Esophagus muscularis mucosa (tissue), 4 donors: ENCODE data around the gene POLR3K. TPM values are rescaled to one million over a fixed set of nuclear protein-coding genes. Genes with fewer than 3 reads are reported as not detected.

Experiments
- DNase-seq: peaks from one replicate; pipeline ENCODE4 v3.0.0-alpha.2; 2017; ENCODE audit errors: extremely low spot score
- H3K27ac ChIP-seq, 4 donors: fragments of 200-600 bp; sonication (generic); replicated peaks in 1 of 4; 1 replicate in 3 of 4; 2 replicates in 1 of 4; pipeline ENCODE4 v1.5.1; 2016 to 2019; ENCODE audit warnings: mild to moderate bottlenecking in 1 of 4
- H3K27me3 ChIP-seq, 4 donors: fragments of 200-600 bp; sonication (generic); one replicate each; pipeline versions ENCODE4 v1.5.1 to v1.6.0; 2016 to 2019
- H3K36me3 ChIP-seq, 4 donors: fragments of 200-600 bp; sonication (generic); one replicate each; pipeline ENCODE4 v1.5.1; 2016 to 2019
- H3K4me1 ChIP-seq, 4 donors: fragments of 200-600 bp; sonication (generic); one replicate each; pipeline ENCODE4 v1.5.1; 2016 to 2019
- H3K4me3 ChIP-seq, 4 donors: fragments of 200-600 bp; sonication (generic); 1 replicate in 2 of 4; 2 replicates in 2 of 4; pipeline ENCODE4 v1.5.1; 2016 to 2019; ENCODE audit warnings: mild to moderate bottlenecking in 4 of 4, moderate library complexity in 1 of 4
- H3K9me3 ChIP-seq, 4 donors: fragments of 200-600 bp; sonication (generic); 1 replicate in 3 of 4; 2 replicates in 1 of 4; pipeline ENCODE4 v1.5.1; 2016 to 2019
- EP300 ChIP-seq: sonication (generic); formaldehyde crosslinking; IDR thresholded peaks from one replicate; pipeline ENCODE4 v1.6.1; 2017; ENCODE audit warnings: antibody characterized with exemption
- POLR2A ChIP-seq: fragments of 450-650 bp; IDR thresholded peaks from one replicate; pipeline ENCODE4 v1.6.1; 2017; ENCODE audit warnings: antibody characterized with exemption, moderate library complexity, mild to moderate bottlenecking, low read depth
- POLR2AphosphoS5 ChIP-seq, 2 donors: sonication (generic); formaldehyde crosslinking; IDR thresholded peaks; one replicate each; pipeline ENCODE4 v1.6.1; 2017; ENCODE audit warnings: antibody characterized with exemption in 2 of 2
- WGBS: methylation state at CpG from one replicate; pipeline ENCODE4 v1.1.5; 2018; 5-methylcytosine and 5-hydroxymethylcytosine counted together
- intact Hi-C: fragments of 100-400 bp; cut with DNase I; formaldehyde crosslinking; loops from one replicate; pipeline ENCODE4 v1.15.1; 2023
- total RNA-seq, 4 donors: library from RNA; depleted of rRNA; stranded (reverse); fragments of >200 nt; gene quantifications; one replicate each; pipeline versions ENCODE4 v1.1.0 to v1.2.1, GENCODE V29; 2016
- TF ChIP-seq, protein P1 (sequence below), 3 experiments: fragments of 200-600 bp in 2 of 3; fragments of 450-650 bp in 1 of 3; sonication (generic) in 2 of 3; IDR thresholded peaks; one replicate each; pipeline ENCODE4 v1.5.1; 2017 to 2019; ENCODE audit warnings: antibody characterized with exemption in 3 of 3, mild to moderate bottlenecking in 2 of 3, moderate library complexity in 1 of 3

Gene POLR3K
- total RNA-seq, 4 donors from 2014 or later = 3.3 to 3.8 (median 3.7) TPM

DNA sequence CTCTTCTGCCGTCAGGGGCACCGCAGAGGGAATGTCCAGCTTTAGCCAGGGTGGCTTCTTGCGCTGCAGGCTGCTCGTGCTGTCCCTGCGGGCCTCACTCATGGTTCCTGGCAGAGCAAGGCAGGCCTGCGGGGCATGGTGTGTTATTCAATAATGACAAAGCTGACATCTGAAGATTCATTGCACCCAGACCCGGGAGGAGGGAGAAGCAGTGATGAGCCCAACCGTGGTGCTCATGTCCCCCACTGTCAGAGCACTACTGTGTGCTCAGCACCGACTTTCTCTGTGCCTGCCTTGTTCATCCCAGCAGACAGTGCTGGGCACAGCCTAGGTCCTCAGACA lies 11.5 kb upstream of the POLR3K start:
- peaks cover 34 to 54% (median 51%) of the 10 kb centered on the region in 4 donors for H3K36me3 ChIP-seq
- no peak for DNase-seq
- WGBS = 48% methylated on average over 3 of the region's 9 CpGs
- intact Hi-C loops = loop anchor here (1.0 kb wide), 1 partner anchor 32 kb away; no protein-coding TSS in a partner anchor
- TF ChIP-seq, protein P1, sequence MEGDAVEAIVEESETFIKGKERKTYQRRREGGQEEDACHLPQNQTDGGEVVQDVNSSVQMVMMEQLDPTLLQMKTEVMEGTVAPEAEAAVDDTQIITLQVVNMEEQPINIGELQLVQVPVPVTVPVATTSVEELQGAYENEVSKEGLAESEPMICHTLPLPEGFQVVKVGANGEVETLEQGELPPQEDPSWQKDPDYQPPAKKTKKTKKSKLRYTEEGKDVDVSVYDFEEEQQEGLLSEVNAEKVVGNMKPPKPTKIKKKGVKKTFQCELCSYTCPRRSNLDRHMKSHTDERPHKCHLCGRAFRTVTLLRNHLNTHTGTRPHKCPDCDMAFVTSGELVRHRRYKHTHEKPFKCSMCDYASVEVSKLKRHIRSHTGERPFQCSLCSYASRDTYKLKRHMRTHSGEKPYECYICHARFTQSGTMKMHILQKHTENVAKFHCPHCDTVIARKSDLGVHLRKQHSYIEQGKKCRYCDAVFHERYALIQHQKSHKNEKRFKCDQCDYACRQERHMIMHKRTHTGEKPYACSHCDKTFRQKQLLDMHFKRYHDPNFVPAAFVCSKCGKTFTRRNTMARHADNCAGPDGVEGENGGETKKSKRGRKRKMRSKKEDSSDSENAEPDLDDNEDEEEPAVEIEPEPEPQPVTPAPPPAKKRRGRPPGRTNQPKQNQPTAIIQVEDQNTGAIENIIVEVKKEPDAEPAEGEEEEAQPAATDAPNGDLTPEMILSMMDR (IDR thresholded peaks at IDR 0.05) = no peak
- TF ChIP-seq POLR2AphosphoS5 (IDR thresholded peaks at IDR 0.05) (no peak), POLR2A (no peak), EP300 (no peak)
- H3K4me1 ChIP-seq = peaks cover 43 to 52% (median 47%) of the 10 kb centered on the region in 4 donors
- no peak overlapping the region for H3K4me3 ChIP-seq
- no peaks in the 10 kb centered on the region for H3K9me3 ChIP-seq
- H3K27me3 ChIP-seq = no peaks in the 10 kb centered on the region
- H3K27ac ChIP-seq = no peak overlapping the region

DNA sequence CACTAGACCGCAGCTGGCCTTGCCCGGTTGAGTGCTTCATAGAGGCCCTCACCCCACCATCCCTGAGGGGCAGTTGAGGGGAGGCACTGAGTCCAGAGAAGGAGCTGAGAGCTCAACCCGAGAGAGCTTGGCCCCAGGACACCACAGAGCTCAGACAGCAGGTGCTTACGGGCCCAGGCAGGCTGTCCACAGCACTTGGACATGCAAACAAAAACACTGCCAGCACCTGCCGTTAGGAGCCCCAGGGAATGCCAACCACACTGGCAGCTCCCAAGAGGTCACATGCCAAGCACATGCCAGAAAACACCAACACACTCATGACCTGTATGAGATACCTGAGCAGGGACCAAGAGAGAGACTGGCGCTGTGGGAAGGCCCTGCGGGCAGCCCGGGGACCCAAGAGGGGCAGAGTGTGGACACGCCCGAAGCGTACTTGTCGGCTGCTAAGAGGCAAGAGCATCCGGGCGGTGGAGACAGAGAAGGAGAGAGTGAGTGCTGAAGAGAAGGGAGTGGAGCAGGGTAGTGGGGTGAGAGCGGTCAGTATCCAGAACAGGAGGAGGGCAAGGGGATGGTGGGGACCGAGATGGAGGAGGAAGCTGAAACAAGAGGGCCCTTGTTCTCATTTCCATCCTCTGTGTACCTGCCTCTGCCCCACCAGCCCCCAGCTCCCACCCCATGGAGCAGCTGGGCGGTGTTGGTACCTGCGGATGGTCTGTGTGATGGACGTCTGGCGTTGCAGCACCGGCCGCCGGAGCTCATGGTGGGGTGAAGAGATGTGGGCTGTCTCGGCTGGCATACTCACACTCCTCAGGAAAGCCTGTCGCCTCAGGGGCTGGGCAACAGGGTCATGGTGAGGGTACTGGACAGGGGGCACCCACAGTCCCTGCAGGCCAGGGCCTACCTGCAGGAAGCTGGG lies 10.8 kb upstream of the POLR3K start:
- H3K27ac ChIP-seq = no peak overlapping the region
- 95% methylated on average over 20 of the region's 25 CpGs for WGBS
- H3K4me3 ChIP-seq = no peak overlapping the region
- DNase-seq = no peak
- no peaks in the 10 kb centered on the region for H3K9me3 ChIP-seq
- no peak for TF ChIP-seq EP300
- TF ChIP-seq, protein P1 (IDR thresholded peaks at IDR 0.05) = no peak
- no peak for TF ChIP-seq POLR2AphosphoS5 (IDR thresholded peaks at IDR 0.05)
- no peaks in the 10 kb centered on the region for H3K27me3 ChIP-seq
- peaks cover 37 to 45% (median 41%) of the 10 kb centered on the region in 4 donors for H3K4me1 ChIP-seq
- H3K36me3 ChIP-seq = peaks cover 40 to 61% (median 57%) of the 10 kb centered on the region in 4 donors
- intact Hi-C loops = no loop called here

DNA sequence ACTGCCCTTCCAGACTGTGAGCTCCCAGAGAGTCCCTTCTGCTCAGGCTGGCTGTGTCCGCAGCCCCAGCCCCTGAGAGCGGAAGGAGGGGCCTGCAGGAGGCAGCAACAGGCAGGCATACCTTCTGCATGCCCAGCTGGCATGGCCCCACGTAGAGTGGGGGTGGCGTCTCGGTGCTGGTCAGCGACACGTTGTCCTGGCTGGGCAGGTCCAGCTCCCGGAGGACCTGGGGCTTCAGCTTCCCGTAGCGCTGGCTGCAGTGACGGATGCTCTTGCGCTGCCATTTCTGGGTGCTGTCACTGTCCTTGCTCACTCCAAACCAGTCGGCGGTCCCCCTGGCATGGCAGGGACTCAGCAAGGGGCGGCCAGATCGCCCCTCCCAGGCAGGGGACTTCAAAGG lies 10.1 kb upstream of the POLR3K start:
- no peaks in the 10 kb centered on the region for H3K9me3 ChIP-seq
- no peak overlapping the region for H3K27ac ChIP-seq
- intact Hi-C loops = no loop called here
- H3K4me1 ChIP-seq = peaks cover 29 to 37% (median 33%) of the 10 kb centered on the region in 4 donors
- TF ChIP-seq EP300 = no peak
- TF ChIP-seq, protein P1 (IDR thresholded peaks at IDR 0.05) = no peak
- no peak for TF ChIP-seq POLR2AphosphoS5 (IDR thresholded peaks at IDR 0.05)
- WGBS = 89% methylated on average over 12 of the region's 16 CpGs
- H3K4me3 ChIP-seq = no peak overlapping the region
- H3K27me3 ChIP-seq = no peaks in the 10 kb centered on the region
- peaks cover 48 to 68% (median 65%) of the 10 kb centered on the region in 4 donors for H3K36me3 ChIP-seq
- DNase-seq = no peak

DNA sequence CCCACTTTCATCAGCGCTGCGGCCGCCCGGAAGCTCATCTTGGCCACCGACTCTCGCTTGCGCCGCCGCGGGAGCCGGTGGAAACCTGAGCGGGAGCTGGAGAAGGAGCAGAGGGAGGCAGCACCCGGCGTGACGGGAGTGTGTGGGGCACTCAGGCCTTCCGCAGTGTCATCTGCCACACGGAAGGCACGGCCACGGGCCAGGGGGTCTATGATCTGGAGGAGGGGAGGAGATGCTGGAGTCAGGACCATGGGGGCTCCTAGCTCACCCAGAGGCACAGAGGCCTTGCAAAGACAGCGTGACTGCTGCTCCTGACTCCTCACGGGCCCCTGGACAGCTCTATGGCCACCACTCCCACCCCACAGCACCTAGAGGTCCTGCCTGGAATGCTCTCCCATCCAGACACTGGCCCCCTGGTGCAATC lies 9.6 kb upstream of the POLR3K start:
- Histone ChIP-seq H3K4me1 (peaks cover 25 to 32% (median 29%) of the 10 kb centered on the region in 4 donors), H3K4me3 (no peak overlapping the region), H3K9me3 (no peaks in the 10 kb centered on the region), H3K27ac (no peak overlapping the region), H3K27me3 (no peaks in the 10 kb centered on the region), H3K36me3 (peaks cover 51 to 73% (median 70%) of the 10 kb centered on the region in 4 donors)
- DNase-seq = no peak
- WGBS = 97% methylated on average over 19 of the region's 21 CpGs
- intact Hi-C loops = no loop called here
- TF ChIP-seq POLR2A = no peak
- no peak for TF ChIP-seq POLR2AphosphoS5 (IDR thresholded peaks at IDR 0.05)
- TF ChIP-seq, protein P1 (IDR thresholded peaks at IDR 0.05) = no peak
- no peak for TF ChIP-seq EP300
